SK-N-DZ (cell line): ENCODE measurements around the gene GPC5.
"Not testable (repeated sequence)": the region's sequence is repeated elsewhere in the genome, so short reads cannot be mapped to it uniquely, and the experiment has no call there.

ENCODE experiments used
- DNase-seq: peaks from one replicate; pipeline ENCODE4 v3.0.0-alpha.2; 2015; ENCODE audit warnings: low spot score

The GPC5 gene

GRCh38 chr13:92452840-92453239 lies 1054.4 kb downstream of the GPC5 start:
- no peak for DNase-seq

- DNase-seq, result peak; percentile 15
Measured at GRCh38 chr13:92459306-92459705, 1060.9 kb downstream of the GPC5 start.

DNA sequence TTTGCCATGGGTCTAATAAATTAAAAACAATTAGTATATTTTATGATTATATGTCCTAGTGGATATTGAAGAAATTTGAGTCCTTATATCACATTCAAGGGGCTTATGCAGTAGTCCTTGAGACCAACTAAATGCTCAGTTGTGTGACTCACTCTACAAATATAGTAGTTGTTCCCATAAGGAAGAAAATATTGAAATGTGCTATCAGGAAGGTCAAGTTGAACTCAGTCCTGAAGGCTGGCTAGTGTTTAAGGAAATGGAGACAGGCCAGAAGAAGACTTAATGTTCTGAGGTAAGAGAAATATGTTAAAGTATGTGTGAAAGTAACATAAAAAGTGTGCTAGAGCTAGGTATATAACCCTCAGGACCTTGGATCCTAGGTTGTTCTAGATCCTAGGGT lies 1062.1 kb downstream of the GPC5 start:
- DNase-seq, result no peak

GRCh38 chr13:92461402-92461801 lies 1063.0 kb downstream of the GPC5 start:
- peak; percentile 19 for DNase-seq

DNA sequence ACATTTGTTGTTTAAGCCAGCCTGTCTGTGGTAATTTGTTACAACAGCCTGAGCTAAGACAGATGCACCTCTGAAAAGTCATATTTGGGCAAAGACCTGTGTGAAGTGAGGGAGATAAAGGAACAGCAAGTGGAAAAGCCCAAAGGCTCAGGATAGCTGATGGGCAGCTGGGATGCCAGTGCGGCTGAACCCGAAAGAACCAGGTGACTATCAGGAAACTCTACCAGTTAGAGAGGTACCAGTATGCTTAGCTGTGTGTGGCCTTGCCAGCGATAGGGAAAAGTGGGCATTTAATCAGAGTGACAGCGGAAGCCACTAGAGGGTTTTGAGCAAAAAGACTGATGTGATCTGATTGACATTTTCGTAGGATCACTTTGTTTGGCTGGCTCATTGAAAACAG lies 1063.4 kb downstream of the GPC5 start:
- DNase-seq, result peak; percentile 8

DNA sequence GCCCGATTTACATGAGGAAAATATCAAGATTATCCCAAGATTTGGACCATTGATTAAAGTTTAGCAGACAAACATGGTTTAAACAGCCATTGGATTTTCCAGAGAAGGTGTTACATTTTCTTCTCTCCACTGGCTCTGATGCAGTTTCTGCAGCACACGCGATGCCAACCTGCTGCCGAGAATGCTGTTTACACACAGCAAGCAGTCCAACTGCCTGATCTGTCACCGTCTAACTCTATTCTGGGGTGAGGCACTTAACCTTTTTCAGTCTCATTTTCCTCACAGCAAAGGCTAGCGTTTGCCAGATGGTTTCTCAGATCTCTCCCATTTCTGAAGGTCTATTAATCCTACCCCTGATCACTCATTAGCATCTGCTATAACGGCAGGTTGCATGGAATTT lies 1064.7 kb downstream of the GPC5 start:
- DNase-seq, result no peak

DNA sequence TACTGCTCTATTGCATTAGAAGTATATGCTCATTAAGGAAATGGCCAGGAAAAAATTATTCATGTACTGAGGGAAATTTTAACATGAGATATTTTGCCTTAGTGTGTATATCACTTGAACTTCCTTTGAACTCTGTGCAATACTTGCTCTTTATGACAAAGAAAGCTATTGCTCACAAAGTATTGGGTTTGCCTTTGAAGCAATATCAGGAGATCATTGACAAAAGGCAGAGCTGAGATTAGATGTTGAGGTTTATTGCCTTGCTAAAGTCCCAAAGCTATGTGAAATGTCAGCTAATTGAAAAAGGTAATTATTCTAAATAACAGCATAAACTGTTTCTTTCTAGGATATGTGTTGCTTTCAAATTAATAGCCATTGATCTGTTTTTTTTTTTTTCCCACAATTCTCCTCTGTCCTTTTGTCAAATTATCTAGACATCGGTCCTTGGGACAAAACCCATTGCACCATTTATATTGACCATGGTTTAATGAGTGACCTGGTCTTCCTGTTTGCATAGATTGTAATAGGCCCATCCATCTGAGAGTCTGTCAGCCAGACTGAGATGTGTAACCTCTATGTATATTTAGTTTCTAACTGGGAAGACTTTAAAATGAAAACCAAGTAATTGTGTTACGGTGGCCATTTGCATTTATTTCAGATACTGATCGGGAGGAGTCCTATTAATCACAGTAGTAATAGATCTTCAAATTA lies 1075.5 kb downstream of the GPC5 start:
- DNase-seq, result no peak

GRCh38 chr13:92480387-92480786 lies 1082.0 kb downstream of the GPC5 start:
- no peak for DNase-seq

GRCh38 chr13:92482790-92483189 lies 1084.4 kb downstream of the GPC5 start:
- DNase-seq, result not testable (repeated sequence)

- no peak for DNase-seq
Measured at GRCh38 chr13:92483894-92484293, 1085.5 kb downstream of the GPC5 start.

DNA sequence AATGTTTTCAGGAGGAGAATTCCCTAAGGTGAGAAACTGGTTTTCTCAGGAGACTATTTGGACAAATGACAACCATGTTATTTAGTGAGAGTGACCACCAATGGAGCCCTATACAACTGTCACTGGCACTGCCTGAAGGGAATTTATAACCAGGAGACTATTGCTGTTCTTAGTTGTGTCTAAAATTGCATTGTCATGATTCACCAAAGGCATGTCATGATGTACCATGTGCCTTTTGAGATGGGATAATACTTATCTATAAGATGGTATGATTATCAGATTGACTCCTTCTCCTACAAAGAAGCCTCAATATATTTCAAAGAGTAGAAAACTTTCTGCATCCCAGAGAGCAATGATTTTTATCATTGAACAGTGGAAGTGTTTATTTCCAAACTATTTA lies 1088.8 kb downstream of the GPC5 start:
- DNase-seq, result no peak

DNA sequence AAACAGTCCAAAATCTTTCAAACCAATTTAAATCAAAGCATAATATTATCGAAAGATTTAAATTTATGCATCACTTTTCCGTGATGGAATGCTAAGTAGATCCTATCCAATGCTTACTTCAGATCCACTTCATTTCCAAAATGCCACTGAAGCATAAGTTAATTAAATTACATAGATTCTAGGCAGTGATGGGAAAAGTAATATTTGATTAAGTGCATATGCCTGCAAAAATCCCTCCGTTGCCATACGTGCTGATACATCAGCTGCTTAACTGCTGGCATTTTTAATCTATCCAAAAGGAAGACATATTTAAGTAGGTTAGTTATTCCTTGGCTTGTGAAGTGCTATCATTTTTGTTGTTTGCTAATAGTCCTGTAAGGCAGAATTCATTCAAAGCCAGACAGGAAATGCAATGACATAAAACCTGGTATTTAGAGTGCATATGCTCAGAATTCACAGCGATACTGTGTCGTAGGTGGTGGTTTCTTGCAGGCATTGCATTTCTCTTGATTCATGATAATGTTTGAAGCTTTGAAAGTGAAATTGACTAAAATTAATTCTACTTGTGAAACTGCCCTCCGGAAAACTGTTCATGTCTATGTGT lies 1089.9 kb downstream of the GPC5 start:
- peak; percentile 77 for DNase-seq

- no peak for DNase-seq
Measured at GRCh38 chr13:92491839-92492238, 1093.4 kb downstream of the GPC5 start.

DNA sequence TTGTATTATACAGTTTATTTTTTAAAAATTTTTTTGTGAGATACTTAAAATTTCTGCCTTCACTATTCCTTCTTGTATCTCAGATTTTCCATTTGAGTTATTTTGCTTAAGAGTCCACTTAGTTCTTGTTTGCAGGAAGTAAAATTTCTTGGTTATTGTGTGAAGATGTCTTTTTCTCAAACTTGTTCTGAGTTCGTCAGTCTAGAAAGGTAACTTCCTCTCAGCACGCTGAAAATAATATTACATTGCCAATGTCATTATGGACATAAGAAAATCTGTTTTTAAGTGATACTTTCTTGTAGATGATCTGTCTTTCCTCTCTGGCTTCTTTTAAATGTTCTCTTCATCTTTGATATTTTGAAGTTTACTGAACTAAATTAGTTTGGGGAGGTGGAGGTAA lies 1096.5 kb downstream of the GPC5 start:
- no peak for DNase-seq

- no peak for DNase-seq
Measured at GRCh38 chr13:92500192-92500591, 1101.8 kb downstream of the GPC5 start.

DNA sequence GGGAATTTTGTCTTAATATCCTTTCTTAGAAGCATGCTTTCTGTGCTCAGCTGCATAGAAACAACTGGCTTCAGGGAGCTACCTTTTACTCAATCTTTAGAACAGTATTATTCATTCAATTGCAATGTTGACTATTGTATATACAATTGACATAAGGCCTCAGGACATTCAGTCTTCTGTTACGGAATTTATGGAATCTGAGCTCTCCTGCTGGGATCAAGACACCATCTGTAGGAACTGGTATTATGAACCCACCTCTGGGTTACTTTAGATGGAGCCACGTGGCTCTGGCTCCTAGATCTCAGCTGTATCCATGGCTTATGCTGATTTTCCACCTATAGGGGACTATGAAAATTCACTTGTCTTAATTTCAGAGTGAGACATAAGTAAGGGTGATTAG lies 1112.0 kb downstream of the GPC5 start:
- no peak for DNase-seq

DNA sequence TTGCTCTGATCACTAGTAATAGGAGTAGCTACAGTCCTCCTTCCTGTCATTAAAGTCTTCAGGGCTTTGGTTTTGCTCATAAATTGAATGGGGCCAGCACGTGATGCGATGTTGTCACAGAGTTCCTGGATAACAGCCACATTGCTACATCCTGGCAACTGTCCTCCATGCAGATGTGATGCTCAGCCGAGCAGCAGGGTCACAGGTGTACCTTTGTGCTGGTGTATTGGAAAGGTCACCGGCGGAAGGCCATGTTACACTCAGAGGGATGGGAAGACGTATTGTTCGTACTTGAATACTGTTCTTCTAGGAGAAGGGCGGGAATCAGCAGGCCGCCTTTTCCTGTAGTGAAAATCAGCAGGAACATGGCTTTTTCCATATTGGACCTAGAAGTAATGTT lies 1114.4 kb downstream of the GPC5 start:
- DNase-seq, result no peak

DNA sequence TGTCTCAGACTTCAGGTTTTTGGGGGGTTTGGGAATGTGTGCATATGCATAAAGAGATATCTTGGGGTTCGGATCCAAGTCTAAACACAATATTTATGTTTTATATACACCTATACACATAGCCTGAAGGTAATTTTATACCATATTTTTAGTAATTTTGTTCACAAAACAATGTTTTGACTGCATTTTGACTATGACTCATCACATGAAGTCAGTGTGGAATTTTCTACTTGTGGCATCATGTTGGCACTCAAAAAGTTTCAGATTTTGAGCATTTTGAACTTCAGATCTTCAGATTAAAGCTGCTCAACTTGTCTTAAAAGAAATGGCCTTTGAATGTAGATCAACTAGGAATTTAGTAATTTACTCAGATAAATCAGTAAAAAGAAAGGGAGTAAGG lies 1115.3 kb downstream of the GPC5 start:
- DNase-seq, result no peak

- DNase-seq, result no peak
Measured at GRCh38 chr13:92514420-92515125, 1116.2 kb downstream of the GPC5 start.

- DNase-seq, result not testable (repeated sequence)
Measured at GRCh38 chr13:92516878-92517277, 1118.5 kb downstream of the GPC5 start.

- DNase-seq, result not testable (repeated sequence)
Measured at GRCh38 chr13:92518622-92519021, 1120.2 kb downstream of the GPC5 start.

- DNase-seq, result no peak
Measured at GRCh38 chr13:92530364-92530763, 1131.9 kb downstream of the GPC5 start.
